Kidney (tissue), 14 donors: ENCODE results near the gene LCN1. TPM values are rescaled to one million over a fixed set of nuclear protein-coding genes. Genes with fewer than 3 reads are reported as not detected.

Experiments
- DNase-seq, 5 donors: peaks; one replicate each; pipeline ENCODE4 v3.0.0-alpha.2; 2013 to 2020
- FAIRE-seq: peaks from 2 replicates; lab custom pipeline; 2012; peaks lifted over from hg19 to GRCh38; lab: Jason Lieb, UNC
- H3K27ac ChIP-seq, 2 donors: one replicate each; pipeline ENCODE4 v1.7.0; 2013; ENCODE audit warnings: low read depth in 2 of 2, low read length in 2 of 2, inconsistent platforms in 1 of 2
- H3K27me3 ChIP-seq: one replicate; pipeline ENCODE4 v1.7.1; 2013; ENCODE audit warnings: low read length, inconsistent platforms; ENCODE audit not compliant: control insufficient read depth, insufficient read depth
- H3K36me3 ChIP-seq, 3 donors: one replicate each; pipeline versions ENCODE4 v1.7.0 to v1.7.1; 2013; ENCODE audit warnings: low read length in 3 of 3, control low read depth in 1 of 3, inconsistent platforms in 1 of 3; ENCODE audit not compliant: insufficient read depth in 3 of 3, control insufficient read depth in 2 of 3
- H3K4me1 ChIP-seq, 3 donors: one replicate each; pipeline versions ENCODE4 v1.7.0 to v1.7.1; 2013; ENCODE audit warnings: low read length in 3 of 3, inconsistent platforms in 1 of 3, low read depth in 1 of 3; ENCODE audit not compliant: control insufficient read depth in 2 of 3, insufficient read depth in 2 of 3
- H3K4me3 ChIP-seq, 3 donors: one replicate each; pipeline versions ENCODE4 v1.7.0 to v1.8.1; 2013; ENCODE audit warnings: low read length in 3 of 3, control low read depth in 1 of 3, inconsistent platforms in 1 of 3
- H3K9ac ChIP-seq, 3 donors: one replicate each; pipeline versions ENCODE4 v1.7.0 to v1.7.1; 2013; ENCODE audit warnings: low read length in 3 of 3, control low read depth in 1 of 3, inconsistent platforms in 1 of 3
- H3K9me3 ChIP-seq, 3 donors: one replicate each; pipeline versions ENCODE4 v1.7.0 to v1.7.1; 2013; ENCODE audit warnings: low read length in 3 of 3, control low read depth in 1 of 3, inconsistent platforms in 1 of 3; ENCODE audit not compliant: control insufficient read depth in 2 of 3, insufficient read depth in 1 of 3
- CTCF ChIP-seq: IDR thresholded peaks from 3 replicates; pipeline ENCODE4 v1.5.1; 2012; ENCODE audit warnings: mild to moderate bottlenecking, moderate library complexity, borderline replicate concordance; ENCODE audit not compliant: insufficient read depth; ENCODE audit errors: extremely low read depth
- intact Hi-C: fragments of 100-400 bp; cut with DNase I; formaldehyde crosslinking; loops from one replicate; pipeline ENCODE4 v1.11.1; 2022
- polyA plus RNA-seq: library from polyadenylated mRNA; stranded (reverse); fragments of 350-450 nt; fragmentation: Illumina TruSeq; extraction: RNeasy Lipid Tissue Mini Kit (QIAGEN cat#74804); gene quantifications from one replicate; pipeline ENCODE4 v1.2.3, GENCODE V29; 2014; ENCODE audit warnings: low read depth, low replicate concordance; ENCODE audit not compliant: insufficient read depth
- total RNA-seq: library from RNA; stranded (reverse); fragmentation: NEBNext Ultra II Directional; extraction: Animal tissue kit (Norgen Biotek cat#: 25700); gene quantifications from one replicate; pipeline ENCODE4 v1.2.1, GENCODE V29; 2021
- donor health status: control.
- donor health status: control.
- donor health status: control.
- donor health status: control.
- donor health status: control.
- donor health status: DM: yes; HTN: yes; CAD: no.
- donor health status: Normal renal cell carcinoma (clear cell type).

Gene LCN1
- total and polyA plus RNA-seq, 2 donors from 2014 or later: not detected

- FAIRE-seq: no peak
These were observed 31.5 kb downstream of the LCN1 start for GRCh38 chr9:135552698-135553171.

GRCh38 chr9:135554718-135555117, 33.5 kb downstream of the LCN1 start:
- H3K27me3 ChIP-seq: no peaks in the 10 kb centered on the region
- intact Hi-C loops: no loop called here
- no peak overlapping the region for H3K27ac ChIP-seq
- DNase-seq: no peak
- H3K9me3 ChIP-seq: no peaks in the 10 kb centered on the region
- no peak for TF ChIP-seq CTCF
- H3K4me1 ChIP-seq: no peaks in the 10 kb centered on the region
- no peak overlapping the region for H3K4me3 ChIP-seq
- FAIRE-seq: no peak
- H3K9ac ChIP-seq: no peak overlapping the region
- no peaks in the 10 kb centered on the region for H3K36me3 ChIP-seq

More at GRCh38 chr9:135552698-135553171, 31.5 kb downstream of the LCN1 start:
- Histone ChIP-seq H3K27ac (no peak overlapping the region), H3K4me1 (no peaks in the 10 kb centered on the region), H3K27me3 (no peaks in the 10 kb centered on the region), H3K36me3 (no peaks in the 10 kb centered on the region), H3K9me3 (no peaks in the 10 kb centered on the region), H3K4me3 (no peak overlapping the region), H3K9ac (no peak overlapping the region)
- no peak for DNase-seq
- TF ChIP-seq CTCF: no peak
- intact Hi-C loops: no loop called here

- Histone ChIP-seq H3K4me1 (no peaks in the 10 kb centered on the region), H3K9ac (no peak overlapping the region), H3K27ac (no peak overlapping the region), H3K9me3 (no peaks in the 10 kb centered on the region), H3K36me3 (no peaks in the 10 kb centered on the region), H3K4me3 (no peak overlapping the region), H3K27me3 (no peaks in the 10 kb centered on the region)
- intact Hi-C loops: no loop called here
- no peak for FAIRE-seq
- no peak for TF ChIP-seq CTCF
- DNase-seq: no peak
These were observed 34.0 kb downstream of the LCN1 start for GRCh38 chr9:135555203-135555602.

GRCh38 chr9:135555910-135556309, 34.7 kb downstream of the LCN1 start:
- no peak for FAIRE-seq
- H3K36me3 ChIP-seq: no peaks in the 10 kb centered on the region
- intact Hi-C loops: no loop called here

More at GRCh38 chr9:135555910-135556309, 34.7 kb downstream of the LCN1 start:
- Histone ChIP-seq H3K27ac (no peak overlapping the region), H3K4me3 (no peak overlapping the region), H3K9me3 (no peaks in the 10 kb centered on the region), H3K27me3 (no peaks in the 10 kb centered on the region), H3K4me1 (no peaks in the 10 kb centered on the region), H3K9ac (no peak overlapping the region)
- TF ChIP-seq CTCF: no peak
- no peak for DNase-seq
